ENCODE data around the gene SIT1. TPM values are rescaled to one million over a fixed set of nuclear protein-coding genes. Genes with fewer than 3 reads are reported as not detected.

SIT1 gene
- total RNA-seq, 2 experiments from 2014 or later, result 121 to 176 TPM

- H3K9me2 ChIP-seq (ENCODE audit: insufficient read depth, low read length), result no peaks in the 10 kb centered on the region
- ChIA-PET POLR2A (interaction anchor here (0.9 to 11.0 kb wide), 10 partner anchors 10 to 79 kb away, joined by 3 to 110 read pairs (median 5); partner anchors contain the start of genes ARHGEF39 and SIT1), CTCF (ENCODE audit: unreplicated experiment) (interaction anchor here (0.7 to 1.3 kb wide), 5 partner anchors 14 to 47 kb away, joined by 3 to 4 read pairs (median 3); partner anchors contain the start of gene ARHGEF39)
- H3K36me3 ChIP-seq (ENCODE audit: insufficient read depth, low read length), result peaks cover 20% of the 10 kb centered on the region
- H2AFZ ChIP-seq (ENCODE audit: low read length), result peak overlapping the region; percentile 25; the same call in 1 of the 2 replicates
- H3K4me1 ChIP-seq (ENCODE audit: insufficient read depth, low read length, poor library complexity, severe bottlenecking), result peaks cover 67% of the 10 kb centered on the region
- no peaks in the 10 kb centered on the region for H4K20me1 ChIP-seq (ENCODE audit: insufficient read depth, low read length)
- peak overlapping the region; percentile 69 for H3K4me3 ChIP-seq (ENCODE audit: low read depth, low read length, poor library complexity, severe bottlenecking)
- TSS peak; percentile 88 for BruUV-seq (replicated peaks)
- peak overlapping the region; percentile 90 for H3K4me2 ChIP-seq (ENCODE audit: low read length)
- TF ChIP-seq EZH2phosphoT487 (IDR thresholded peaks at IDR 0.05; ENCODE audit: borderline replicate concordance, low read depth, low read length) (no peak), CTCF (conservative IDR thresholded peaks at IDR 0.05; ENCODE audit: low read length) (peak; percentile 10)
- no peak for DNase-seq (ENCODE audit: low spot score)
- peak overlapping the region; percentile 92 for H3K27ac ChIP-seq (ENCODE audit: low read depth, low read length, poor library complexity, severe bottlenecking)
- intact Hi-C loops (cut with micrococcal nuclease; ENCODE audit: unreplicated experiment), result loop anchor here (5.0 kb wide), 2 partner anchors 140 to 500 kb away; partner anchors contain the start of gene ATOSB
- no peaks in the 10 kb centered on the region for H3K9me3 ChIP-seq (ENCODE audit: low read length)
- peaks cover 6% of the 10 kb centered on the region; the same call in 1 of the 2 replicates for H3K79me2 ChIP-seq (ENCODE audit: insufficient read depth, low read depth, low read length)
Observed at GRCh38 chr9:35617548-35617947, 33.2 kb downstream of the SIT1 start.

- TF ChIP-seq EZH2phosphoT487 (IDR thresholded peaks at IDR 0.05; ENCODE audit: borderline replicate concordance, low read depth, low read length) (no peak), CTCF (conservative IDR thresholded peaks at IDR 0.05; ENCODE audit: low read length) (peak; percentile 65)
- peak overlapping the region; percentile 90 for H3K4me2 ChIP-seq (ENCODE audit: low read length)
- POLR2A ChIA-PET, result interaction anchor here (0.8 to 11.0 kb wide), 9 partner anchors 9 to 80 kb away, joined by 3 to 110 read pairs (median 5); partner anchors contain the start of genes ARHGEF39 and SIT1
- no peaks in the 10 kb centered on the region for H4K20me1 ChIP-seq (ENCODE audit: insufficient read depth, low read length)
- no peaks in the 10 kb centered on the region for H3K9me2 ChIP-seq (ENCODE audit: insufficient read depth, low read length)
- intact Hi-C loops (cut with micrococcal nuclease; ENCODE audit: unreplicated experiment), result loop anchor here (5.0 kb wide), 2 partner anchors 140 to 500 kb away; partner anchors contain the start of gene ATOSB
- H3K27ac ChIP-seq (ENCODE audit: low read depth, low read length, poor library complexity, severe bottlenecking), result peak overlapping the region; percentile 92
- H3K4me1 ChIP-seq (ENCODE audit: insufficient read depth, low read length, poor library complexity, severe bottlenecking), result peaks cover 63% of the 10 kb centered on the region
- no TSS peak for BruUV-seq (replicated peaks)
- H3K79me2 ChIP-seq (ENCODE audit: insufficient read depth, low read depth, low read length), result peaks cover 6% of the 10 kb centered on the region; the same call in 1 of the 2 replicates
- H3K36me3 ChIP-seq (ENCODE audit: insufficient read depth, low read length), result peaks cover 27% of the 10 kb centered on the region
- CTCF ChIA-PET (ENCODE audit: unreplicated experiment), result interaction anchor here (1.0 to 1.3 kb wide), 5 partner anchors 13 to 111 kb away, joined by 3 to 4 read pairs (median 3); partner anchors contain the start of gene ARHGEF39
- H3K9me3 ChIP-seq (ENCODE audit: low read length), result no peaks in the 10 kb centered on the region
- peak; percentile 79 for DNase-seq (ENCODE audit: low spot score)
- peak overlapping the region; percentile 25; the same call in 1 of the 2 replicates for H2AFZ ChIP-seq (ENCODE audit: low read length)
- H3K4me3 ChIP-seq (ENCODE audit: low read depth, low read length, poor library complexity, severe bottlenecking), result peak overlapping the region; percentile 69
Observed at GRCh38 chr9:35616681-35617459, 33.9 kb downstream of the SIT1 start.

Measured in OCI-LY7 (cell line).